ENCODE data around the gene ELF5.
A peak's percentile ranks its signal among the peaks of the same experiment; 100 is the strongest.

Gene ELF5

GRCh38 chr11:34492806-34493414 lies 20.7 kb downstream of the ELF5 start:
- peak; percentile 20 to 30 for DNase-seq (ENCODE audit: low read depth in 2 of 2)

- no peak for DNase-seq (ENCODE audit: low read depth in 2 of 2)
Observed at GRCh38 chr11:34490304-34490703, 23.3 kb downstream of the ELF5 start.

- DNase-seq (ENCODE audit: low read depth in 2 of 2) = no peak
Observed at GRCh38 chr11:34488855-34489557, 24.6 kb downstream of the ELF5 start.

GRCh38 chr11:34487430-34487829 lies 26.2 kb downstream of the ELF5 start:
- DNase-seq (ENCODE audit: low read depth in 2 of 2) = no peak

GRCh38 chr11:34483106-34483874 lies 30.3 kb downstream of the ELF5 start:
- no peak for DNase-seq (ENCODE audit: low read depth in 2 of 2)

GRCh38 chr11:34481307-34481706 lies 32.3 kb downstream of the ELF5 start:
- no peak for DNase-seq (ENCODE audit: low read depth in 2 of 2)

GRCh38 chr11:34480314-34480713 lies 33.3 kb downstream of the ELF5 start:
- no peak for DNase-seq (ENCODE audit: low read depth in 2 of 2)

- DNase-seq (ENCODE audit: low read depth in 2 of 2) = no peak
Observed at GRCh38 chr11:34478845-34479663, 34.5 kb downstream of the ELF5 start.

GRCh38 chr11:34476849-34477248 lies 36.7 kb downstream of the ELF5 start:
- no peak for DNase-seq (ENCODE audit: low read depth in 2 of 2)

- DNase-seq (ENCODE audit: low read depth in 2 of 2) = no peak
Observed at GRCh38 chr11:34475656-34476055, 37.9 kb downstream of the ELF5 start.

- no peak for DNase-seq (ENCODE audit: low read depth in 2 of 2)
Observed at GRCh38 chr11:34473603-34474169, 39.9 kb downstream of the ELF5 start.

- DNase-seq (ENCODE audit: low read depth in 2 of 2) = no peak
Observed at GRCh38 chr11:34468209-34468841, 45.3 kb downstream of the ELF5 start.

- no peak for DNase-seq (ENCODE audit: low read depth in 2 of 2)
Observed at GRCh38 chr11:34466802-34467488, 46.6 kb downstream of the ELF5 start.

- DNase-seq (ENCODE audit: low read depth in 2 of 2) = no peak
Observed at GRCh38 chr11:34464591-34465051, 49.0 kb downstream of the ELF5 start.

- no peak for DNase-seq (ENCODE audit: low read depth in 2 of 2)
Observed at GRCh38 chr11:34461215-34461614, 52.4 kb downstream of the ELF5 start.

- DNase-seq (ENCODE audit: low read depth in 2 of 2) = no peak
Observed at GRCh38 chr11:34460278-34460677, 53.3 kb downstream of the ELF5 start.

- no peak for DNase-seq (ENCODE audit: low read depth in 2 of 2)
Observed at GRCh38 chr11:34459507-34460162, 54.0 kb downstream of the ELF5 start.

GRCh38 chr11:34458525-34458924 lies 55.1 kb downstream of the ELF5 start:
- no peak for DNase-seq (ENCODE audit: low read depth in 2 of 2)

GRCh38 chr11:34457607-34458006 lies 56.0 kb downstream of the ELF5 start:
- no peak for DNase-seq (ENCODE audit: low read depth in 2 of 2)

All from fibroblast of skin of left biceps (primary cell).